ENCODE results near the gene LEF1.
"Not testable (repeated sequence)": the region's sequence is repeated elsewhere in the genome, so short reads cannot be mapped to it uniquely, and the experiment has no call there.

Gene LEF1

GRCh38 chr4:108037884-108038283 lies 130.8 kb downstream of the LEF1 start:
- DNase-seq (ENCODE audit: extremely low read depth in 1 of 2, low read depth in 1 of 2), result no peak

GRCh38 chr4:108036213-108036612 lies 132.5 kb downstream of the LEF1 start:
- DNase-seq (ENCODE audit: extremely low read depth in 1 of 2, low read depth in 1 of 2), result peak in 1 of 2 donors; percentile 67

GRCh38 chr4:108035691-108036090 lies 133.0 kb downstream of the LEF1 start:
- no peak for DNase-seq (ENCODE audit: extremely low read depth in 1 of 2, low read depth in 1 of 2)

- DNase-seq (ENCODE audit: extremely low read depth in 1 of 2, low read depth in 1 of 2), result no peak
Measured at GRCh38 chr4:108034565-108034964, 134.2 kb downstream of the LEF1 start.

GRCh38 chr4:108033348-108033747 lies 135.4 kb downstream of the LEF1 start:
- no peak for DNase-seq (ENCODE audit: extremely low read depth in 1 of 2, low read depth in 1 of 2)

GRCh38 chr4:108031427-108032083 lies 137.2 kb downstream of the LEF1 start:
- peak in 1 of 2 donors; percentile 56 for DNase-seq (ENCODE audit: extremely low read depth in 1 of 2, low read depth in 1 of 2)

- DNase-seq (ENCODE audit: extremely low read depth in 1 of 2, low read depth in 1 of 2), result peak; percentile 30 to 58
Measured at GRCh38 chr4:108030332-108030731, 138.4 kb downstream of the LEF1 start.

GRCh38 chr4:108029731-108030130 lies 139.0 kb downstream of the LEF1 start:
- DNase-seq (ENCODE audit: extremely low read depth in 1 of 2, low read depth in 1 of 2), result no peak

GRCh38 chr4:108029016-108029720 lies 139.6 kb downstream of the LEF1 start:
- DNase-seq (ENCODE audit: extremely low read depth in 1 of 2, low read depth in 1 of 2), result peak in 1 of 2 donors; percentile 41

GRCh38 chr4:108024878-108025165 lies 143.9 kb downstream of the LEF1 start:
- DNase-seq (ENCODE audit: extremely low read depth in 1 of 2, low read depth in 1 of 2), result no peak

GRCh38 chr4:108024085-108024877 lies 144.5 kb downstream of the LEF1 start:
- DNase-seq (ENCODE audit: extremely low read depth in 1 of 2, low read depth in 1 of 2), result no peak

GRCh38 chr4:108018884-108019187 lies 149.9 kb downstream of the LEF1 start:
- no peak for DNase-seq (ENCODE audit: extremely low read depth in 1 of 2, low read depth in 1 of 2)

GRCh38 chr4:108018040-108018883 lies 150.5 kb downstream of the LEF1 start:
- peak; percentile 36 to 60 for DNase-seq (ENCODE audit: extremely low read depth in 1 of 2, low read depth in 1 of 2)

- no peak for DNase-seq (ENCODE audit: extremely low read depth in 1 of 2, low read depth in 1 of 2)
Measured at GRCh38 chr4:108013955-108014354, 154.8 kb downstream of the LEF1 start.

GRCh38 chr4:108013327-108013726 lies 155.4 kb downstream of the LEF1 start:
- no peak for DNase-seq (ENCODE audit: extremely low read depth in 1 of 2, low read depth in 1 of 2)

- DNase-seq (ENCODE audit: extremely low read depth in 1 of 2, low read depth in 1 of 2), result not testable (repeated sequence)
Measured at GRCh38 chr4:108012382-108012781, 156.3 kb downstream of the LEF1 start.

GRCh38 chr4:108010167-108010566 lies 158.6 kb downstream of the LEF1 start:
- no peak for DNase-seq (ENCODE audit: extremely low read depth in 1 of 2, low read depth in 1 of 2)

- DNase-seq (ENCODE audit: extremely low read depth in 1 of 2, low read depth in 1 of 2), result no peak
Measured at GRCh38 chr4:108008721-108009120, 160.0 kb downstream of the LEF1 start.

- DNase-seq (ENCODE audit: extremely low read depth in 1 of 2, low read depth in 1 of 2), result no peak
Measured at GRCh38 chr4:108007984-108008383, 160.7 kb downstream of the LEF1 start.

GRCh38 chr4:108006361-108006760 lies 162.4 kb downstream of the LEF1 start:
- DNase-seq (ENCODE audit: extremely low read depth in 1 of 2, low read depth in 1 of 2), result no peak

GRCh38 chr4:108005807-108006206 lies 162.9 kb downstream of the LEF1 start:
- DNase-seq (ENCODE audit: extremely low read depth in 1 of 2, low read depth in 1 of 2), result no peak
